B cell (primary cell): ENCODE data around the gene CACNB2. TPM values are rescaled to one million over a fixed set of nuclear protein-coding genes. Genes with fewer than 3 reads are reported as not detected.

Source experiments
- ATAC-seq: fragments of 200-7000 bp; cut with Tn5 transposase; one replicate; pipeline ENCODE4 v1.10.0; 2021; ENCODE audit warnings: low read depth, mild to moderate bottlenecking, moderate number of reproducible peaks, moderate library complexity
- CTCF ChIA-PET: fragments of 350-600 bp; sonication (Branson Sonifier 250); formaldehyde crosslinking; loops from one replicate; lab custom pipeline; 2021; ENCODE audit warnings: antibody characterized with exemption, inconsistent platforms; lab: Charles Lee
- POLR2A ChIA-PET: fragments of 350-600 bp; sonication (Branson Sonifier 250); formaldehyde crosslinking; loops from one replicate; lab custom pipeline; 2021; ENCODE audit warnings: antibody characterized with exemption; lab: Charles Lee
- DNase-seq: peaks from one replicate; pipeline ENCODE4 v3.0.0; 2013
- H2AFZ ChIP-seq: 2 replicates; pipeline ENCODE4 v1.6.1; 2012; ENCODE audit warnings: mild to moderate bottlenecking, low read depth, low read length; ENCODE audit not compliant: insufficient read depth, poor library complexity, severe bottlenecking
- H3K27ac ChIP-seq, 2 donors: 1 replicate in 1 of 2; 2 replicates in 1 of 2; pipeline ENCODE4 v1.5.1; 2012 to 2013; ENCODE audit warnings: low read length in 2 of 2, mild to moderate bottlenecking in 2 of 2, moderate library complexity in 1 of 2
- H3K27me3 ChIP-seq, 4 experiments: fragments of 200-600 bp in 1 of 4; sonication (generic) in 1 of 4; replicated peaks in 1 of 4; 1 replicate in 2 of 4; 2 replicates in 2 of 4; pipeline versions ENCODE4 v1.6.1 to v1.7.0; 2013 to 2016; ENCODE audit warnings: low read length in 3 of 4, mild to moderate bottlenecking in 2 of 4, mixed read lengths in 1 of 4, moderate library complexity in 1 of 4; ENCODE audit not compliant: insufficient read depth in 4 of 4, control insufficient read depth in 3 of 4; ENCODE audit errors: control extremely low read depth in 1 of 4
- H3K36me3 ChIP-seq, 2 experiments: replicated peaks in 1 of 2; 1 replicate in 1 of 2; 2 replicates in 1 of 2; pipeline versions ENCODE4 v1.6.1 to v1.7.1; 2013; ENCODE audit warnings: low read length in 1 of 2; ENCODE audit not compliant: insufficient read depth in 2 of 2, control insufficient read depth in 1 of 2; ENCODE audit errors: control extremely low read depth in 1 of 2, extremely low read depth in 1 of 2
- H3K4me1 ChIP-seq, 2 donors: fragments of 200-600 bp in 1 of 2; sonication (generic) in 1 of 2; 1 replicate in 1 of 2; 2 replicates in 1 of 2; pipeline versions ENCODE4 v1.5.1 to v1.6.1; 2013 to 2017; ENCODE audit warnings: low read length in 2 of 2; ENCODE audit not compliant: control insufficient read depth in 2 of 2, insufficient read depth in 2 of 2
- H3K4me2 ChIP-seq: replicated peaks from 2 replicates; pipeline ENCODE3; 2012; ENCODE audit warnings: mild to moderate bottlenecking, low read depth, low read length; ENCODE audit not compliant: poor library complexity, severe bottlenecking
- H3K4me3 ChIP-seq, 5 experiments: fragments of 200-600 bp in 1 of 5; sonication (generic) in 1 of 5; 1 replicate in 3 of 5; 2 replicates in 2 of 5; pipeline versions ENCODE4 v1.5.1 to v1.7.0; 2011 to 2016; ENCODE audit warnings: low read length in 4 of 5, mild to moderate bottlenecking in 4 of 5, low read depth in 2 of 5, control low read depth in 1 of 5, moderate library complexity in 1 of 5; ENCODE audit not compliant: insufficient read depth in 1 of 5; ENCODE audit errors: control extremely low read depth in 1 of 5, extremely low read depth in 1 of 5
- H3K79me2 ChIP-seq: fragments of 200-600 bp; sonication (generic); one replicate; pipeline ENCODE4 v1.6.0; 2016; ENCODE audit warnings: low read length; ENCODE audit not compliant: control insufficient read depth, insufficient read depth
- H3K9ac ChIP-seq: fragments of 200-600 bp; sonication (generic); 2 replicates; pipeline ENCODE4 v1.6.1; 2017; ENCODE audit warnings: mild to moderate bottlenecking, low read length, moderate library complexity
- H3K9me3 ChIP-seq, 3 donors: one replicate each; pipeline versions ENCODE4 v1.6.1 to v1.7.1; 2013; ENCODE audit warnings: low read length in 2 of 3; ENCODE audit not compliant: control insufficient read depth in 2 of 3, insufficient read depth in 1 of 3; ENCODE audit errors: control extremely low read depth in 1 of 3
- H4K20me1 ChIP-seq: 2 replicates; pipeline ENCODE4 v1.6.0; 2012; ENCODE audit warnings: mild to moderate bottlenecking, low read length; ENCODE audit not compliant: insufficient read depth, control insufficient read depth, poor library complexity, severe bottlenecking
- H3K27ac Mint-ChIP-seq: one replicate; pipeline ENCODE4 v1.8.0; 2021; ENCODE audit warnings: mixed read lengths
- H3K27me3 Mint-ChIP-seq: one replicate; pipeline ENCODE4 v1.8.0; 2021; ENCODE audit warnings: mixed read lengths
- H3K4me1 Mint-ChIP-seq: one replicate; pipeline ENCODE4 v1.8.0; 2021; ENCODE audit warnings: mixed read lengths
- H3K4me3 Mint-ChIP-seq: one replicate; pipeline ENCODE4 v1.8.0; 2021; ENCODE audit warnings: mixed read lengths
- H3K9me3 Mint-ChIP-seq: one replicate; pipeline ENCODE4 v1.8.0; 2022; ENCODE audit warnings: mixed read lengths; ENCODE audit not compliant: insufficient read depth
- CTCF ChIP-seq: fragments of 200-600 bp; IDR thresholded peaks from one replicate; pipeline ENCODE4 v1.8.0; 2022; ENCODE audit warnings: antibody characterized with exemption, mild to moderate bottlenecking
- EZH2 ChIP-seq: IDR thresholded peaks from 2 replicates; pipeline ENCODE4 v1.6.1; 2012; ENCODE audit warnings: borderline replicate concordance, low read depth, mild to moderate bottlenecking, moderate library complexity, low read length; ENCODE audit not compliant: insufficient read depth, poor library complexity, severe bottlenecking
- WGBS: methylation state at CpG from one replicate; pipeline ENCODE4 v1.1.5; 2013; ENCODE audit warnings: missing lambda C conversion rate; ENCODE audit not compliant: insufficient coverage; 5-methylcytosine and 5-hydroxymethylcytosine counted together
- intact Hi-C: fragments of 100-400 bp; cut with micrococcal nuclease; formaldehyde crosslinking; loops from one replicate; pipeline ENCODE4 v1.10.0; 2022
- polyA plus RNA-seq: library from polyadenylated mRNA; depleted of rRNA; stranded (reverse); fragments of >200 nt; gene quantifications from 2 replicates; pipeline ENCODE4 v1.2.3, GENCODE V29; 2012
- total RNA-seq, 2 donors: library from RNA; stranded (reverse); fragments of 120-200 nt in 1 of 2; gene quantifications; 1 replicate in 1 of 2; 2 replicates in 1 of 2; pipeline versions ENCODE4 v1.2.3 to v1.2.4, GENCODE V29; 2013 to 2022

CACNB2 gene
- total and polyA plus RNA-seq, 2 donors (not counting 1 experiment from before 2014, with no cell fraction given), result not detected

- H3K27ac ChIP-seq, result no peak overlapping the region
- no peak overlapping the region for H3K4me2 ChIP-seq
- WGBS, result 60% methylated on average over 5 of the region's 8 CpGs
- ChIA-PET CTCF (no interaction called here), POLR2A (no interaction called here)
- no peaks in the 10 kb centered on the region for H4K20me1 ChIP-seq
- no peak for DNase-seq
- no peaks in the 10 kb centered on the region for H3K4me1 Mint-ChIP-seq
- no peaks in the 10 kb centered on the region for H3K27me3 ChIP-seq
- no peak overlapping the region for H3K9ac ChIP-seq
- no peaks in the 10 kb centered on the region for H3K9me3 Mint-ChIP-seq
- no peaks in the 10 kb centered on the region for H3K27me3 Mint-ChIP-seq
- TF ChIP-seq CTCF, result no peak
- no peak for TF ChIP-seq EZH2
- no peaks in the 10 kb centered on the region for H3K4me1 ChIP-seq
- intact Hi-C loops, result no loop called here
- H2AFZ ChIP-seq, result no peak overlapping the region
- ATAC-seq, result no peak
- no peaks in the 10 kb centered on the region for H3K9me3 ChIP-seq
- no peaks in the 10 kb centered on the region for H3K36me3 ChIP-seq
- no peak overlapping the region for H3K4me3 ChIP-seq
- H3K27ac Mint-ChIP-seq, result no peak overlapping the region
- no peak overlapping the region for H3K4me3 Mint-ChIP-seq
- H3K79me2 ChIP-seq, result no peaks in the 10 kb centered on the region
Measured at GRCh38 chr10:18233775-18234174, 93.6 kb downstream of the CACNB2 start.

GRCh38 chr10:18235477-18235876 is 95.3 kb downstream of the CACNB2 start:
- Histone ChIP-seq H3K4me1 (no peaks in the 10 kb centered on the region), H3K9ac (no peak overlapping the region), H4K20me1 (no peaks in the 10 kb centered on the region), H3K27ac (no peak overlapping the region), H3K27me3 (no peaks in the 10 kb centered on the region), H3K79me2 (no peaks in the 10 kb centered on the region), H3K4me2 (no peak overlapping the region), H3K4me3 (no peak overlapping the region), H2AFZ (no peak overlapping the region), H3K36me3 (no peaks in the 10 kb centered on the region), H3K9me3 (no peaks in the 10 kb centered on the region)
- no peak for DNase-seq
- POLR2A ChIA-PET, result no interaction called here
- no peak for ATAC-seq
- Mint-ChIP-seq H3K4me3 (no peak overlapping the region), H3K27ac (no peak overlapping the region), H3K4me1 (no peaks in the 10 kb centered on the region), H3K9me3 (no peaks in the 10 kb centered on the region), H3K27me3 (no peaks in the 10 kb centered on the region)
- TF ChIP-seq EZH2 (no peak), CTCF (no peak)
- intact Hi-C loops, result loop anchor here (5.0 kb wide), 1 partner anchor 628 kb away; no protein-coding TSS in a partner anchor
- CTCF ChIA-PET, result no interaction called here
- WGBS, result 87% methylated on average over 4 of the region's 4 CpGs
